ENCODE measurements around the gene FRAS1. TPM values are rescaled to one million over a fixed set of nuclear protein-coding genes. Genes with fewer than 3 reads are reported as not detected.

FRAS1 gene
- total and polyA plus RNA-seq, 2 of the 8 experiments (the other 6 are each of a cell fraction or from before 2014, with no cell fraction given): 38.5 to 109 TPM

DNA sequence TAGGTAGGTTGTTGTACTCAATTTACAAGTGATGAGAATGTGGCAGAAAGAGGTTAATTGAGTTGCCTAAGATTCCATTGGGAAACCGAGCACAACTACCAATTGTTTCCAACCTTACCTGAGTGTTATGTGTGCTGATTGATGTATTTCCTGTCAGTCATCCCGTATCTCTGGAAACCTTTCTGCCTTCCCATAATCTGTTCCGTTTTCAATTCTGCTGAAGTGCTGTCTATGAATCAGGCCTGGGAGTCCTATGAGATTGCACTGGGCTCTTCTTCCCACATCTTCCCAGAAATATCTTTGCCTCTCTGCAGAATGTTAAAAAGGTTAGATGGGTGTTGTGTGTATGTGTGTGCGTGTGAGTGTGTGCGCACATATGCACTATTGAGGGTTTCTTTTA, 264.9 kb downstream of the FRAS1 start:
- Histone ChIP-seq H3K9ac (replicated peaks in 1 of 4; ENCODE audit: extremely low read depth in 1 of 4, low read depth in 3 of 4, low read length in 3 of 4) (no peak overlapping the region), H2AK5ac (ENCODE audit: low read depth, low read length) (no peak overlapping the region), H4K91ac (replicated peaks; ENCODE audit: insufficient read length, low read length) (no peak overlapping the region), H2AFZ (ENCODE audit: low read length) (no peak overlapping the region), H3K4me3 (ENCODE audit: extremely low read depth in 1 of 4, insufficient read depth in 2 of 4, low read depth in 3 of 4, low read length in 4 of 4) (no peak overlapping the region), H4K8ac (ENCODE audit: extremely low read depth, insufficient read depth, low read length) (no peak overlapping the region), H3K27me3 (replicated peaks in 1 of 4; ENCODE audit: control insufficient read depth in 3 of 4, extremely low read depth in 1 of 4, insufficient read depth in 3 of 4, low read length in 3 of 4) (no peaks in the 10 kb centered on the region), H3K4ac (replicated peaks; ENCODE audit: insufficient read length, low read depth, low read length) (no peak overlapping the region), H3K9me3 (ENCODE audit: insufficient read depth in 2 of 2, low read depth in 1 of 2, low read length in 1 of 2) (no peaks in the 10 kb centered on the region), H3K4me1 (replicated peaks in 1 of 4; ENCODE audit: control insufficient read depth in 3 of 4, insufficient read depth in 4 of 4, low read length in 3 of 4) (peaks cover 0 to 5% (median 3%) of the 10 kb centered on the region in 4 experiments; a peak in 3 of 7 replicates), H2BK12ac (ENCODE audit: low read depth, low read length) (no peak overlapping the region), H3K79me1 (ENCODE audit: low read depth, low read length) (no peaks in the 10 kb centered on the region), H4K5ac (ENCODE audit: insufficient read length, low read depth, low read length) (no peak overlapping the region), H3K36me3 (ENCODE audit: control insufficient read depth in 2 of 4, insufficient read depth in 4 of 4, low read length in 3 of 4) (peaks cover 3 to 45% (median 17%) of the 10 kb centered on the region in 4 experiments; a peak in 7 of 8 replicates), H3K23me2 (ENCODE audit: low read depth, low read length) (no peaks in the 10 kb centered on the region), H4K20me1 (replicated peaks in 1 of 2; ENCODE audit: control insufficient read depth in 1 of 2, insufficient read depth in 2 of 2, low read length in 2 of 2) (no peaks in the 10 kb centered on the region), H2BK5ac (ENCODE audit: low read depth, low read length) (no peak overlapping the region), H3K18ac (ENCODE audit: extremely low read depth, low read length) (no peak overlapping the region), H3K4me2 (ENCODE audit: insufficient read depth in 1 of 2, low read depth in 2 of 2, low read length in 2 of 2) (no peak overlapping the region), H2BK15ac (ENCODE audit: low read length) (no peak overlapping the region), H2BK120ac (replicated peaks; ENCODE audit: low read depth, low read length) (no peak overlapping the region), H3K14ac (ENCODE audit: insufficient read length) (no peak overlapping the region), H2BK20ac (ENCODE audit: low read length) (no peak overlapping the region), H3K23ac (ENCODE audit: insufficient read length) (no peak overlapping the region), H3K79me2 (ENCODE audit: control insufficient read depth in 1 of 2, insufficient read depth in 2 of 2, low read length in 2 of 2) (no peaks in the 10 kb centered on the region), H3K27ac (ENCODE audit: low read depth, low read length) (no peak overlapping the region), H3K56ac (replicated peaks; ENCODE audit: insufficient read length, low read depth, low read length) (no peak overlapping the region)
- DNase-seq (ENCODE audit: low read depth in 1 of 2, low spot score in 2 of 2): no peak
- POLR2A ChIA-PET (ENCODE audit: partially characterized antibody): interaction anchor here (0.9 to 2.8 kb wide), 2 partner anchors 11 to 263 kb away, joined by 3 to 9 read pairs; no protein-coding TSS in a partner anchor
- CTCF ChIA-PET (ENCODE audit: partially characterized antibody): interaction anchor here (1.8 kb wide), 2 partner anchors 11 to 12 kb away, joined by 4 read pairs; no protein-coding TSS in a partner anchor
- TF ChIP-seq CHD1 (IDR thresholded peaks at IDR 0.05; ENCODE audit: low read depth, low read length): no peak
- no peak for TF ChIP-seq TAF7 (optimal IDR thresholded peaks at IDR 0.05; ENCODE audit: borderline replicate concordance, low read depth, low read length)
- no peak for TF ChIP-seq RFX5 (IDR thresholded peaks at IDR 0.05; ENCODE audit: borderline replicate concordance, low read depth, low read length)
- no peak for TF ChIP-seq CTBP2 (IDR thresholded peaks at IDR 0.05; ENCODE audit: borderline replicate concordance, insufficient read depth, insufficient read length, low read length)
- no peak for TF ChIP-seq CREB1 (IDR thresholded peaks at IDR 0.05)
- TF ChIP-seq TCF12 (IDR thresholded peaks at IDR 0.05; ENCODE audit: low read depth, low read length): no peak
- no peak for TF ChIP-seq POLR2A (IDR thresholded peaks at IDR 0.05; ENCODE audit: control extremely low read depth in 1 of 2, low read depth in 2 of 2, low read length in 2 of 2)
- TF ChIP-seq NRF1 (IDR thresholded peaks at IDR 0.05; ENCODE audit: low read depth, low read length): no peak
- no peak for TF ChIP-seq KDM5A (IDR thresholded peaks at IDR 0.05; ENCODE audit: low read length)
- TF ChIP-seq GTF2F1 (IDR thresholded peaks at IDR 0.05; ENCODE audit: borderline replicate concordance, low read depth, low read length): no peak
- TF ChIP-seq PHF8 (conservative IDR thresholded peaks at IDR 0.05; ENCODE audit: low read depth, low read length): no peak
- no peak for FAIRE-seq
- WGBS, 2 experiments (ENCODE audit: extremely low coverage in 1 of 2, insufficient coverage in 1 of 2, insufficient read length in 1 of 2, insufficient replicate concordance in 2 of 2, low coverage in 1 of 2, low lambda C conversion rate in 2 of 2, missing lambda C conversion rate in 1 of 2): 82% methylated on average over 5 of the region's 5 CpGs; no CpG with 5 or more reads in 1 of the 2 experiments

Measured in H1 (cell line).